NK-92 (cell line): ENCODE measurements around the gene HPX.

Source experiments
- DNase-seq: peaks from one replicate; lab custom pipeline; 2025; ENCODE audit not compliant: unreplicated experiment; lab: John Stamatoyannopoulos, UW

The HPX gene

GRCh38 chr11:6440906-6441358, at the start of gene HPX:
HPX (minus strand) TSS chr11:6440987; CDS start chr11:6440963, 24 bp downstream.
- DNase-seq, result no peak

GRCh38 chr11:6489306-6489705, 48.5 kb upstream of the HPX start:
- no peak for DNase-seq

- no peak for DNase-seq
Measured at GRCh38 chr11:6488821-6489220, 48.0 kb upstream of the HPX start.

GRCh38 chr11:6488342-6488741, 47.6 kb upstream of the HPX start:
- DNase-seq, result no peak

GRCh38 chr11:6486938-6487337, 46.2 kb upstream of the HPX start:
- DNase-seq, result no peak

- no peak for DNase-seq
Measured at GRCh38 chr11:6486256-6486655, 45.5 kb upstream of the HPX start.

- DNase-seq, result no peak
Measured at GRCh38 chr11:6485661-6486060, 44.9 kb upstream of the HPX start.

GRCh38 chr11:6483015-6483414, 42.2 kb upstream of the HPX start:
- no peak for DNase-seq

- DNase-seq, result no peak
Measured at GRCh38 chr11:6482441-6482840, 41.7 kb upstream of the HPX start.

GRCh38 chr11:6481924-6482275, 41.1 kb upstream of the HPX start:
- DNase-seq, result no peak

- peak; percentile 83 for DNase-seq
Measured at GRCh38 chr11:6481012-6481923, 40.5 kb upstream of the HPX start, which contains the start of the genes ARFIP2 and TIMM10B. ARFIP2 (minus strand) TSS chr11:6481331; CDS start chr11:6480421, 910 bp downstream. TIMM10B (plus strand) TSS chr11:6481501; CDS start chr11:6481517, 16 bp downstream.

GRCh38 chr11:6480299-6480914, 39.6 kb upstream of the HPX start:
- no peak for DNase-seq

GRCh38 chr11:6476571-6476970, 35.8 kb upstream of the HPX start:
- no peak for DNase-seq

- no peak for DNase-seq
Measured at GRCh38 chr11:6475936-6476335, 35.1 kb upstream of the HPX start.

GRCh38 chr11:6474806-6475500, 34.2 kb upstream of the HPX start:
- DNase-seq, result no peak

GRCh38 chr11:6474413-6474792, 33.6 kb upstream of the HPX start:
- DNase-seq, result no peak

GRCh38 chr11:6473451-6474412, 32.9 kb upstream of the HPX start, which contains the start of gene TRIM3:
TRIM3 (minus strand) TSS chr11:6473941; CDS start chr11:6465695, 8,246 bp downstream.
- DNase-seq, result no peak

- no peak for DNase-seq
Measured at GRCh38 chr11:6472934-6473333, 32.1 kb upstream of the HPX start.

- DNase-seq, result no peak
Measured at GRCh38 chr11:6469599-6469998, 28.8 kb upstream of the HPX start.

GRCh38 chr11:6468712-6469495, 28.1 kb upstream of the HPX start:
- DNase-seq, result no peak
